Lower lobe of right lung (tissue), 2 donors: ENCODE data around the gene PHACTR3. TPM values are rescaled to one million over a fixed set of nuclear protein-coding genes. Genes with fewer than 3 reads are reported as not detected.

Source experiments
- ATAC-seq, 2 donors: fragments of 200-7000 bp; cut with Tn5 transposase; one replicate each; pipeline ENCODE4 v1.9.1; 2020 to 2022; ENCODE audit warnings: mild to moderate bottlenecking in 2 of 2, moderate library complexity in 2 of 2
- DNase-seq: peaks from one replicate; pipeline ENCODE4 v3.0.0-alpha.2; 2020
- H3K27ac ChIP-seq: fragments of 200-600 bp; one replicate; pipeline ENCODE4 v1.8.0; 2022
- H3K27me3 ChIP-seq: fragments of 200-600 bp; one replicate; pipeline ENCODE4 v1.8.0; 2022; ENCODE audit warnings: low read depth
- H3K36me3 ChIP-seq: fragments of 200-600 bp; one replicate; pipeline ENCODE4 v1.8.0; 2022; ENCODE audit warnings: mild to moderate bottlenecking
- H3K4me1 ChIP-seq: fragments of 200-600 bp; one replicate; pipeline ENCODE4 v1.8.0; 2022
- H3K4me3 ChIP-seq: fragments of 200-600 bp; one replicate; pipeline ENCODE4 v1.8.0; 2022; ENCODE audit warnings: mild to moderate bottlenecking
- H3K9me3 ChIP-seq: fragments of 200-600 bp; one replicate; pipeline ENCODE4 v1.8.0; 2022
- intact Hi-C: fragments of 100-400 bp; cut with DNase I; formaldehyde crosslinking; loops from one replicate; pipeline ENCODE4 v1.11.0; 2022
- total RNA-seq: library from RNA; stranded (reverse); fragmentation: NEBNext Ultra II Directional; extraction: Animal tissue kit (Norgen Biotek cat#: 25700); gene quantifications from one replicate; pipeline ENCODE4 v1.2.1, GENCODE V29; 2021
- TF ChIP-seq, protein P1 (sequence below): fragments of 200-600 bp; IDR thresholded peaks from one replicate; pipeline ENCODE4 v1.8.0; 2022; ENCODE audit warnings: antibody characterized with exemption, mild to moderate bottlenecking
- donor health status: DM: no; HTN: yes; CAD: no; lungs with severe emphysema.

PHACTR3 gene
- total RNA-seq, 1 donor from 2014 or later: 9.0 TPM

DNA sequence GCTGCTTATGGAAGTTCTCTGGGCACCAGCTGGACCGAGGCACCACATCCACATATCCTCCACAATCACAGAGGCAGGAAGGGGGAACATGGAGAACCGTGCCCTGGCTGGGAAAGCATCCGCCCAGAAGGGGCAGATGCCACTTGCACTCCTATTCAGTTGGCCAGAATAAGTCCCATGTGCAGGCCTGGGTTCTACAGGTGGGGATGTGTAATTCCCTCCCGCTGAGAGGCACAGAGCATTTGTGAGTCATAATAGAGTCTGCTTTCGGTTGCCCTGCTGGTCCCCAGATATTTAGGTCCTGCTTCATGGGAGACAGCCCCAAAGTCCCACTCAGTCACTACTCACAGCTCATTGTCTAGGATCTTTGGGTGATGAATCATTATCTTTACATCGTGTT lies 104.0 kb downstream of the PHACTR3 start:
- Histone ChIP-seq H3K27me3 (peaks cover 12% of the 10 kb centered on the region), H3K27ac (no peak overlapping the region), H3K36me3 (no peaks in the 10 kb centered on the region), H3K9me3 (peaks cover 3% of the 10 kb centered on the region), H3K4me3 (no peak overlapping the region), H3K4me1 (no peaks in the 10 kb centered on the region)
- intact Hi-C loops: no loop called here
- ATAC-seq (no peak), DNase-seq (no peak)
- TF ChIP-seq, protein P1, sequence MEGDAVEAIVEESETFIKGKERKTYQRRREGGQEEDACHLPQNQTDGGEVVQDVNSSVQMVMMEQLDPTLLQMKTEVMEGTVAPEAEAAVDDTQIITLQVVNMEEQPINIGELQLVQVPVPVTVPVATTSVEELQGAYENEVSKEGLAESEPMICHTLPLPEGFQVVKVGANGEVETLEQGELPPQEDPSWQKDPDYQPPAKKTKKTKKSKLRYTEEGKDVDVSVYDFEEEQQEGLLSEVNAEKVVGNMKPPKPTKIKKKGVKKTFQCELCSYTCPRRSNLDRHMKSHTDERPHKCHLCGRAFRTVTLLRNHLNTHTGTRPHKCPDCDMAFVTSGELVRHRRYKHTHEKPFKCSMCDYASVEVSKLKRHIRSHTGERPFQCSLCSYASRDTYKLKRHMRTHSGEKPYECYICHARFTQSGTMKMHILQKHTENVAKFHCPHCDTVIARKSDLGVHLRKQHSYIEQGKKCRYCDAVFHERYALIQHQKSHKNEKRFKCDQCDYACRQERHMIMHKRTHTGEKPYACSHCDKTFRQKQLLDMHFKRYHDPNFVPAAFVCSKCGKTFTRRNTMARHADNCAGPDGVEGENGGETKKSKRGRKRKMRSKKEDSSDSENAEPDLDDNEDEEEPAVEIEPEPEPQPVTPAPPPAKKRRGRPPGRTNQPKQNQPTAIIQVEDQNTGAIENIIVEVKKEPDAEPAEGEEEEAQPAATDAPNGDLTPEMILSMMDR: no peak

- no peak for ATAC-seq
- TF ChIP-seq, protein P1: no peak
- no peak for DNase-seq
- Histone ChIP-seq H3K36me3 (no peaks in the 10 kb centered on the region), H3K27me3 (peaks cover 12% of the 10 kb centered on the region), H3K4me1 (no peaks in the 10 kb centered on the region), H3K9me3 (peaks cover 9% of the 10 kb centered on the region), H3K4me3 (no peak overlapping the region), H3K27ac (no peak overlapping the region)
- intact Hi-C loops: no loop called here
These were observed 105.3 kb downstream of the PHACTR3 start for GRCh38 chr20:59709636-59710035.

DNA sequence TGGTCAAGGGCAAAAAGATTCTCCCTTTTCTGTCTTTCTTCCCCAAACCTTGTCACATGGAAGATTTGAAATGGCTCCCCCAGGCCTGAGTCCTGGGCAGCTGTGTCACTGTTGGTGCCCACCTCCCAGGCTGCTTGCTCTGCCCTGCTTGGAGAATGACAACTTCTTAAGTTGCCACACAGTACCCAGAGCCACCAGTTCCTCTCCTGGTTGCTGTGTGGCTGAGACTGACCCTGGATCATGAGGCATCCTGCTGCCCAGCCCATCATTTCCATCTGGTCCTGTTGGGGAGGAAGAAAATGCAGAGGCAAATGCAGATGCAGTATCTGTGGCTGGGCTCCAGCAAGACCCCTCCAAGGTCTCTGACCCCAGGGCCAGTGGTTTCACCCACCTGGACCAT lies 113.7 kb downstream of the PHACTR3 start:
- H3K9me3 ChIP-seq: peaks cover 8% of the 10 kb centered on the region
- no peaks in the 10 kb centered on the region for H3K36me3 ChIP-seq
- peaks cover 44% of the 10 kb centered on the region for H3K27me3 ChIP-seq
- no peak overlapping the region for H3K4me3 ChIP-seq
- DNase-seq (no peak), ATAC-seq (no peak)
- intact Hi-C loops: no loop called here
- H3K4me1 ChIP-seq: peaks cover 5% of the 10 kb centered on the region
- TF ChIP-seq, protein P1: no peak
- H3K27ac ChIP-seq: no peak overlapping the region

- no peak for ATAC-seq
- Histone ChIP-seq H3K4me1 (peaks cover 5% of the 10 kb centered on the region), H3K27ac (no peak overlapping the region), H3K36me3 (no peaks in the 10 kb centered on the region), H3K4me3 (no peak overlapping the region), H3K9me3 (peaks cover 1% of the 10 kb centered on the region), H3K27me3 (peaks cover 41% of the 10 kb centered on the region)
- DNase-seq: no peak
- intact Hi-C loops: no loop called here
- TF ChIP-seq, protein P1: no peak
These were observed 114.4 kb downstream of the PHACTR3 start for GRCh38 chr20:59718751-59719150.

DNA sequence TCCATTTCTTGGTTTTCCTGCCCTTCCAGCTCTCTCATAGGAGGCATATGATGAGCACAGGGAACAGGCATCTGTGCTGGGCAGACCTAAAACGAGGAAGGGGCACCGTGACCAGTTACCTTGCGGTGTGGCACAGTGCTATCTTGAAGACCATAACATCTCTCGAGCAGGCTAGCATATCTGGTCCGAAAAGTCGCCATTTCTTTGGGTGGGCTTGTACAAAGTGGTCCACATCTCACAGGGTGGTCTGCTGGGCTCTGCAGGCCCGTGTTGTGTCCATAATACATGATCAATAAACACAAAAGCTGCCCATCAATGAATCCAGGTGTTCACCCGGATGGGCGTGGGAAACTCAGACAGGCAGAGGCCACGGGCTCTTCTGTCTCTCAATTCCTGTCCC lies 115.7 kb downstream of the PHACTR3 start:
- Histone ChIP-seq H3K9me3 (no peaks in the 10 kb centered on the region), H3K27me3 (peaks cover 47% of the 10 kb centered on the region), H3K4me1 (peaks cover 5% of the 10 kb centered on the region), H3K4me3 (no peak overlapping the region), H3K36me3 (no peaks in the 10 kb centered on the region), H3K27ac (no peak overlapping the region)
- DNase-seq (no peak), ATAC-seq (no peak)
- TF ChIP-seq, protein P1: no peak
- intact Hi-C loops: no loop called here

- TF ChIP-seq, protein P1: no peak
- ATAC-seq (no peak), DNase-seq (no peak)
- no peaks in the 10 kb centered on the region for H3K36me3 ChIP-seq
- H3K9me3 ChIP-seq: no peaks in the 10 kb centered on the region
- peaks cover 44% of the 10 kb centered on the region for H3K27me3 ChIP-seq
- intact Hi-C loops: no loop called here
- no peak overlapping the region for H3K27ac ChIP-seq
- no peak overlapping the region for H3K4me3 ChIP-seq
- peaks cover 5% of the 10 kb centered on the region for H3K4me1 ChIP-seq
These were observed 117.0 kb downstream of the PHACTR3 start for GRCh38 chr20:59721386-59721785.
